Testis (tissue), 2 donors: ENCODE results near the gene MRE11.

Experiments
- CTCF ChIP-seq, 3 experiments: fragments of 450-650 bp in 2 of 3; fragments of 200-600 bp in 1 of 3; sonication (generic) in 1 of 3; IDR thresholded peaks; one replicate each; pipeline ENCODE4 v1.5.1; 2016 to 2019; ENCODE audit warnings: antibody characterized with exemption in 3 of 3, mild to moderate bottlenecking in 2 of 3, moderate library complexity in 1 of 3
- POLR2A ChIP-seq: fragments of 450-650 bp; IDR thresholded peaks from one replicate; pipeline ENCODE4 v1.6.1; 2017; ENCODE audit warnings: antibody characterized with exemption, mild to moderate bottlenecking, moderate library complexity

DNA sequence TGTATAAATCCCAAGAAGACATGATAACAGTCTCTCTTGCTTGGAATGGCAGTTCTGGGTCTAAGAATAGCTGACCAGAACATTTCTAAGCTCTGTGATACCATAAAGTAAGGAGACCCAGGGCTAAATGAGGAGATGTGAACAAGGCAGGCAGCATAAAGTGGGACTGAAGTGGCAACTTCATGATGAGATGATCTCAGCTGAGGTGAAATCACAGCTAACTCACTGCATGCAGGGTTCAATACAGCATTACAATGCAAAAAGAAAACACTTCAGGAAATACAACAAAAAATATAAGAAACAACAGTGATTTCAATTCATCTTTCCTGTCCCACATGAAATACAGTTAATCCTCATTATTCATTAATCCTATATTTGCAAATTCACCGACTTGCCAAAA lies 44.6 kb downstream of the MRE11 start:
- no peak for TF ChIP-seq CTCF (IDR thresholded peaks at IDR 0.05)
- no peak for TF ChIP-seq POLR2A
